WTC11 (cell line): ENCODE results near the gene GZF1. TPM values are rescaled to one million over a fixed set of nuclear protein-coding genes. Genes with fewer than 3 reads are reported as not detected.

ENCODE experiments used
- ATAC-seq: fragments of 200-7000 bp; cut with Tn5 transposase; 2 replicates; pipeline ENCODE4 v1.10.0; 2021; ENCODE audit warnings: mild to moderate bottlenecking, moderate library complexity
- CTCF ChIA-PET: fragments of 300-600 bp; sonication (Branson Sonifier 250); formaldehyde crosslinking; loops from one replicate; lab custom pipeline; 2021; ENCODE audit warnings: antibody characterized with exemption; lab: Charles Lee
- POLR2A ChIA-PET: fragments of 350-600 bp; sonication (Branson Sonifier 250); formaldehyde crosslinking; loops from one replicate; lab custom pipeline; 2021; ENCODE audit warnings: antibody characterized with exemption; lab: Charles Lee
- DNase-seq: peaks from one replicate; pipeline ENCODE4 v3.0.0; 2021; ENCODE audit warnings: low spot score
- H3K27ac Mint-ChIP-seq: 2 replicates; pipeline ENCODE4 v1.8.0; 2021; ENCODE audit warnings: mixed read lengths
- H3K27me3 Mint-ChIP-seq: 2 replicates; pipeline ENCODE4 v1.8.0; 2021; ENCODE audit warnings: low read depth, mild to moderate bottlenecking, moderate library complexity, mixed read lengths
- H3K36me3 Mint-ChIP-seq: 2 replicates; pipeline ENCODE4 v1.8.0; 2021; ENCODE audit warnings: mixed read lengths
- H3K4me1 Mint-ChIP-seq: 2 replicates; pipeline ENCODE4 v1.8.0; 2022; ENCODE audit warnings: mixed read lengths
- H3K4me3 Mint-ChIP-seq: 2 replicates; pipeline ENCODE4 v1.8.0; 2021; ENCODE audit warnings: mild to moderate bottlenecking, moderate library complexity, mixed read lengths
- H3K9me3 Mint-ChIP-seq: 2 replicates; pipeline ENCODE4 v1.8.0; 2021; ENCODE audit warnings: mixed read lengths
- E2F1 ChIP-seq: sonication (generic); formaldehyde crosslinking; IDR thresholded peaks from 2 replicates; pipeline ENCODE4 v1.8.0; 2022; ENCODE audit warnings: mild to moderate bottlenecking, missing genetic modification reagents
- ETV6 ChIP-seq: sonication (generic); formaldehyde crosslinking; IDR thresholded peaks from 2 replicates; pipeline ENCODE4 v1.8.1; 2022; ENCODE audit warnings: mild to moderate bottlenecking, missing genetic modification reagents
- FOXP1 ChIP-seq: sonication (generic); formaldehyde crosslinking; IDR thresholded peaks from 2 replicates; pipeline ENCODE4 v1.8.0; 2022; ENCODE audit warnings: missing genetic modification reagents, mild to moderate bottlenecking, moderate library complexity, borderline replicate concordance
- GABPB1 ChIP-seq: sonication (generic); formaldehyde crosslinking; IDR thresholded peaks from 2 replicates; pipeline ENCODE4 v1.8.1; 2023; ENCODE audit warnings: mild to moderate bottlenecking, missing genetic modification reagents
- IRF2 ChIP-seq: sonication (generic); formaldehyde crosslinking; IDR thresholded peaks from 2 replicates; pipeline ENCODE4 v1.8.0; 2022; ENCODE audit warnings: low read depth, missing genetic modification reagents, borderline replicate concordance
- JUN ChIP-seq: sonication (generic); formaldehyde crosslinking; IDR thresholded peaks from 2 replicates; pipeline ENCODE4 v1.8.0; 2023; ENCODE audit warnings: mild to moderate bottlenecking, missing genetic modification reagents
- KAT7 ChIP-seq: sonication (generic); formaldehyde crosslinking; IDR thresholded peaks from 2 replicates; pipeline ENCODE4 v1.8.1; 2023; ENCODE audit warnings: missing genetic modification reagents, mild to moderate bottlenecking, borderline replicate concordance
- NFE2L1 ChIP-seq: sonication (generic); formaldehyde crosslinking; IDR thresholded peaks from 2 replicates; pipeline ENCODE4 v1.8.1; 2023; ENCODE audit warnings: missing genetic modification reagents
- NFYB ChIP-seq: sonication (generic); formaldehyde crosslinking; conservative IDR thresholded peaks from 2 replicates; pipeline ENCODE4 v1.8.0; 2022; ENCODE audit warnings: low read depth, missing genetic modification reagents
- RELA ChIP-seq: sonication (generic); formaldehyde crosslinking; IDR thresholded peaks from 2 replicates; pipeline ENCODE4 v1.8.1; 2022; ENCODE audit warnings: missing genetic modification reagents, mild to moderate bottlenecking, borderline replicate concordance
- RORB ChIP-seq: fragments of 250-450 bp; sonication (Bioruptor Pico); IDR thresholded peaks from 2 replicates; pipeline ENCODE4 v1.9.0; 2021; ENCODE audit warnings: mild to moderate bottlenecking
- SMAD3 ChIP-seq: sonication (generic); formaldehyde crosslinking; IDR thresholded peaks from 2 replicates; pipeline ENCODE4 v1.8.0; 2022; ENCODE audit warnings: missing genetic modification reagents, mild to moderate bottlenecking, borderline replicate concordance
- TP53 ChIP-seq: sonication (generic); formaldehyde crosslinking; IDR thresholded peaks from 2 replicates; pipeline ENCODE4 v1.8.1; 2023; ENCODE audit warnings: mild to moderate bottlenecking, missing genetic modification reagents
- ZNF263 ChIP-seq: sonication (generic); formaldehyde crosslinking; IDR thresholded peaks from 2 replicates; pipeline ENCODE4 v1.8.1; 2022; ENCODE audit warnings: low read depth, mild to moderate bottlenecking, moderate library complexity, missing genetic modification reagents
- ZNF317 ChIP-seq: sonication (generic); formaldehyde crosslinking; IDR thresholded peaks from 2 replicates; pipeline ENCODE4 v1.8.1; 2023; ENCODE audit warnings: low read depth, mild to moderate bottlenecking, moderate library complexity, missing genetic modification reagents, borderline replicate concordance
- ZNF512 ChIP-seq: sonication (generic); formaldehyde crosslinking; IDR thresholded peaks from 2 replicates; pipeline ENCODE4 v1.8.1; 2022; ENCODE audit warnings: missing genetic modification reagents, borderline replicate concordance
- ZNF671 ChIP-seq: fragments of 250-450 bp; sonication (Bioruptor Pico); IDR thresholded peaks from 2 replicates; pipeline ENCODE4 v1.8.0; 2021; ENCODE audit warnings: mild to moderate bottlenecking
- total RNA-seq: library from RNA; stranded (reverse); gene quantifications from 3 replicates; pipeline ENCODE4 v1.2.3, GENCODE V29; 2021
- TF ChIP-seq, protein P1 (sequence below): fragments of 200-600 bp; IDR thresholded peaks from 2 replicates; pipeline ENCODE4 v1.8.0; 2022; ENCODE audit warnings: antibody characterized with exemption
- TF ChIP-seq, protein P2 (sequence below): sonication (generic); formaldehyde crosslinking; IDR thresholded peaks from 2 replicates; pipeline ENCODE4 v1.8.0; 2022; ENCODE audit warnings: mild to moderate bottlenecking, missing genetic modification reagents
- TF ChIP-seq, protein P3 (sequence below): sonication (generic); formaldehyde crosslinking; IDR thresholded peaks from 2 replicates; pipeline ENCODE4 v1.8.1; 2023; ENCODE audit warnings: mild to moderate bottlenecking, missing genetic modification reagents, moderate library complexity
- TF ChIP-seq, protein P4 (sequence below): sonication (generic); formaldehyde crosslinking; IDR thresholded peaks from 2 replicates; pipeline ENCODE4 v1.8.1; 2022; ENCODE audit warnings: low read depth, mild to moderate bottlenecking, moderate library complexity, missing genetic modification reagents, borderline replicate concordance
- TF ChIP-seq, protein P5 (sequence below): sonication (generic); formaldehyde crosslinking; IDR thresholded peaks from 2 replicates; pipeline ENCODE4 v1.8.1; 2023; ENCODE audit warnings: mild to moderate bottlenecking, missing genetic modification reagents, moderate library complexity
- TF ChIP-seq, protein P6 (sequence below): sonication (generic); formaldehyde crosslinking; IDR thresholded peaks from 2 replicates; pipeline ENCODE4 v1.8.0; 2023; ENCODE audit warnings: missing genetic modification reagents, mild to moderate bottlenecking, borderline replicate concordance

GZF1 gene
- total RNA-seq, 1 experiment from 2014 or later = 9.5 TPM

DNA sequence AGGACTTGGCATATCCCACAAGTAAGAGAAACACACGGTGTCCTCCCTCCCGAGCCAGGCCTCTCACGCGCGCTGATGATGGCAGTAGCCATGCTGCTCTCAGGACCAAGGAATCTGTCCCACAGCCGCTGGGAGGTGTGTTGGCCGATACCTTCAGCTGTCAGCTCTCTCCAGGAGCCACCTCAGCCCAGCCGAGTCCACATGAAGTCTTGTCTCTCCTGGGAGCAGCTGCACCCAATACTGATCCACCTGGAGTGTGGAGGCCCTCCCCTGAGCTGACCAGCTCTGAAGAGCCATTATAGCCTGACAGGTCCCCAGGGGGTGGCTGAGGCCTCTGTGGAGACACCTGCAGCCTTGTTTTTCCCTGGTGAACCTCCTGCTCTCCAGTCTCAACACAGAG, 35.2 kb upstream of the GZF1 start (continued):
- no peak for TF ChIP-seq SMAD3 (CRISPR knock-in tag)
- TF ChIP-seq ZNF263 (CRISPR knock-in tag) = no peak
- TF ChIP-seq, protein P1, sequence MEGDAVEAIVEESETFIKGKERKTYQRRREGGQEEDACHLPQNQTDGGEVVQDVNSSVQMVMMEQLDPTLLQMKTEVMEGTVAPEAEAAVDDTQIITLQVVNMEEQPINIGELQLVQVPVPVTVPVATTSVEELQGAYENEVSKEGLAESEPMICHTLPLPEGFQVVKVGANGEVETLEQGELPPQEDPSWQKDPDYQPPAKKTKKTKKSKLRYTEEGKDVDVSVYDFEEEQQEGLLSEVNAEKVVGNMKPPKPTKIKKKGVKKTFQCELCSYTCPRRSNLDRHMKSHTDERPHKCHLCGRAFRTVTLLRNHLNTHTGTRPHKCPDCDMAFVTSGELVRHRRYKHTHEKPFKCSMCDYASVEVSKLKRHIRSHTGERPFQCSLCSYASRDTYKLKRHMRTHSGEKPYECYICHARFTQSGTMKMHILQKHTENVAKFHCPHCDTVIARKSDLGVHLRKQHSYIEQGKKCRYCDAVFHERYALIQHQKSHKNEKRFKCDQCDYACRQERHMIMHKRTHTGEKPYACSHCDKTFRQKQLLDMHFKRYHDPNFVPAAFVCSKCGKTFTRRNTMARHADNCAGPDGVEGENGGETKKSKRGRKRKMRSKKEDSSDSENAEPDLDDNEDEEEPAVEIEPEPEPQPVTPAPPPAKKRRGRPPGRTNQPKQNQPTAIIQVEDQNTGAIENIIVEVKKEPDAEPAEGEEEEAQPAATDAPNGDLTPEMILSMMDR = no peak
- TF ChIP-seq ZNF317 = no peak
- no peak for TF ChIP-seq IRF2 (CRISPR knock-in tag)
- no peak for TF ChIP-seq JUN (CRISPR knock-in tag)
- no peak for TF ChIP-seq RELA (CRISPR knock-in tag)
- no peak for TF ChIP-seq NFE2L1 (CRISPR knock-in tag)

DNA sequence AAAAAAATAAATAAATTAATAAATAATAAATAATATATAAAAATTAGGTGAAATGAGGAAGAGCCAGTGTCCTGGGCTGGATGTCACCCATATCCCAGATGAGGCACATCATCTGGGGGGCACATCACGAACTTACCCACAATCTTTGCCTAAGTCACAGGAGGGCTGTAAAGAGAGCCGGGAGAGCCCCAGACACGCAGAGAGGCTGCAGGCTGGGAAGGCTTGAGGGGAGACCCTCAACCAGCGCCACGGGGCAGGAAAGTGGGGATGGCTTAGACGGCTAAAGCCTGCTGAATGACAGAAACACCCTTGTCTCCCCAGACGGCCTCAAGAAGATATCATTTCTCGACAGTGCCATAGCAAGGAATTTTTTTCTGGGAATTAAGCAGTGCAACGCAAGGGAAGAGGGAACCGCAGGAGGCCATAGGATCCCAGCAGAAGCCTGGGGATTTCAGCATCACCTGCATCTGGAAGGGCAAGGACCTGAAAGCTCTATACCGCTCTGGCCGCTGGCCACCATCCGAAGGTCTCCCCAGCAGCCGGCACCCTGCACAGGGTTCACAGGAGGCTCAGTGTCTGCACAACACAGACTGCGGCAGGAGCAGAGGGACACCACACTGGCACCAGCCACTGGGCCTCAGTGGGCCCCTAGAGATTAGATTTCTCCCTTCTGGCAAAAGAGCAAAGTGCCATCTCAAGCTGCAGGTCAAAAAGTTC, 34.2 kb upstream of the GZF1 start:
- Mint-ChIP-seq H3K36me3 (no peaks in the 10 kb centered on the region), H3K9me3 (peaks cover 15% of the 10 kb centered on the region), H3K27ac (no peak overlapping the region), H3K4me3 (no peak overlapping the region), H3K4me1 (peaks cover 8% of the 10 kb centered on the region), H3K27me3 (0 out of 2 replicates have a peak, but pooled peaks cover 2% of the 10 kb centered on the region)
- CTCF ChIA-PET = interaction anchor here (1.2 kb wide), 1 partner anchor 93 kb away, joined by 3 read pairs; no protein-coding TSS in a partner anchor
- DNase-seq = no peak
- no peak for ATAC-seq
- POLR2A ChIA-PET = no interaction called here
- no peak for TF ChIP-seq FOXP1
- no peak for TF ChIP-seq RORB (CRISPR knock-in tag)
- TF ChIP-seq, protein P2, sequence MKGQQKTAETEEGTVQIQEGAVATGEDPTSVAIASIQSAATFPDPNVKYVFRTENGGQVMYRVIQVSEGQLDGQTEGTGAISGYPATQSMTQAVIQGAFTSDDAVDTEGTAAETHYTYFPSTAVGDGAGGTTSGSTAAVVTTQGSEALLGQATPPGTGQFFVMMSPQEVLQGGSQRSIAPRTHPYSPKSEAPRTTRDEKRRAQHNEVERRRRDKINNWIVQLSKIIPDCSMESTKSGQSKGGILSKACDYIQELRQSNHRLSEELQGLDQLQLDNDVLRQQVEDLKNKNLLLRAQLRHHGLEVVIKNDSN (CRISPR knock-in tag) = no peak
- no peak for TF ChIP-seq ZNF512 (CRISPR knock-in tag)
- TF ChIP-seq ETV6 (CRISPR knock-in tag) = no peak
- TF ChIP-seq, protein P3, sequence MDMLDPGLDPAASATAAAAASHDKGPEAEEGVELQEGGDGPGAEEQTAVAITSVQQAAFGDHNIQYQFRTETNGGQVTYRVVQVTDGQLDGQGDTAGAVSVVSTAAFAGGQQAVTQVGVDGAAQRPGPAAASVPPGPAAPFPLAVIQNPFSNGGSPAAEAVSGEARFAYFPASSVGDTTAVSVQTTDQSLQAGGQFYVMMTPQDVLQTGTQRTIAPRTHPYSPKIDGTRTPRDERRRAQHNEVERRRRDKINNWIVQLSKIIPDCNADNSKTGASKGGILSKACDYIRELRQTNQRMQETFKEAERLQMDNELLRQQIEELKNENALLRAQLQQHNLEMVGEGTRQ (CRISPR knock-in tag) = no peak
- TF ChIP-seq, protein P4, sequence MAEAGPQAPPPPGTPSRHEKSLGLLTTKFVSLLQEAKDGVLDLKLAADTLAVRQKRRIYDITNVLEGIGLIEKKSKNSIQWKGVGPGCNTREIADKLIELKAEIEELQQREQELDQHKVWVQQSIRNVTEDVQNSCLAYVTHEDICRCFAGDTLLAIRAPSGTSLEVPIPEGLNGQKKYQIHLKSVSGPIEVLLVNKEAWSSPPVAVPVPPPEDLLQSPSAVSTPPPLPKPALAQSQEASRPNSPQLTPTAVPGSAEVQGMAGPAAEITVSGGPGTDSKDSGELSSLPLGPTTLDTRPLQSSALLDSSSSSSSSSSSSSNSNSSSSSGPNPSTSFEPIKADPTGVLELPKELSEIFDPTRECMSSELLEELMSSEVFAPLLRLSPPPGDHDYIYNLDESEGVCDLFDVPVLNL (CRISPR knock-in tag) = no peak
- TF ChIP-seq, protein P5, sequence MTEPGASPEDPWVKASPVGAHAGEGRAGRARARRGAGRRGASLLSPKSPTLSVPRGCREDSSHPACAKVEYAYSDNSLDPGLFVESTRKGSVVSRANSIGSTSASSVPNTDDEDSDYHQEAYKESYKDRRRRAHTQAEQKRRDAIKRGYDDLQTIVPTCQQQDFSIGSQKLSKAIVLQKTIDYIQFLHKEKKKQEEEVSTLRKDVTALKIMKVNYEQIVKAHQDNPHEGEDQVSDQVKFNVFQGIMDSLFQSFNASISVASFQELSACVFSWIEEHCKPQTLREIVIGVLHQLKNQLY (CRISPR knock-in tag) = no peak
- TF ChIP-seq NFYB (CRISPR knock-in tag) = no peak
- TF ChIP-seq, protein P6, sequence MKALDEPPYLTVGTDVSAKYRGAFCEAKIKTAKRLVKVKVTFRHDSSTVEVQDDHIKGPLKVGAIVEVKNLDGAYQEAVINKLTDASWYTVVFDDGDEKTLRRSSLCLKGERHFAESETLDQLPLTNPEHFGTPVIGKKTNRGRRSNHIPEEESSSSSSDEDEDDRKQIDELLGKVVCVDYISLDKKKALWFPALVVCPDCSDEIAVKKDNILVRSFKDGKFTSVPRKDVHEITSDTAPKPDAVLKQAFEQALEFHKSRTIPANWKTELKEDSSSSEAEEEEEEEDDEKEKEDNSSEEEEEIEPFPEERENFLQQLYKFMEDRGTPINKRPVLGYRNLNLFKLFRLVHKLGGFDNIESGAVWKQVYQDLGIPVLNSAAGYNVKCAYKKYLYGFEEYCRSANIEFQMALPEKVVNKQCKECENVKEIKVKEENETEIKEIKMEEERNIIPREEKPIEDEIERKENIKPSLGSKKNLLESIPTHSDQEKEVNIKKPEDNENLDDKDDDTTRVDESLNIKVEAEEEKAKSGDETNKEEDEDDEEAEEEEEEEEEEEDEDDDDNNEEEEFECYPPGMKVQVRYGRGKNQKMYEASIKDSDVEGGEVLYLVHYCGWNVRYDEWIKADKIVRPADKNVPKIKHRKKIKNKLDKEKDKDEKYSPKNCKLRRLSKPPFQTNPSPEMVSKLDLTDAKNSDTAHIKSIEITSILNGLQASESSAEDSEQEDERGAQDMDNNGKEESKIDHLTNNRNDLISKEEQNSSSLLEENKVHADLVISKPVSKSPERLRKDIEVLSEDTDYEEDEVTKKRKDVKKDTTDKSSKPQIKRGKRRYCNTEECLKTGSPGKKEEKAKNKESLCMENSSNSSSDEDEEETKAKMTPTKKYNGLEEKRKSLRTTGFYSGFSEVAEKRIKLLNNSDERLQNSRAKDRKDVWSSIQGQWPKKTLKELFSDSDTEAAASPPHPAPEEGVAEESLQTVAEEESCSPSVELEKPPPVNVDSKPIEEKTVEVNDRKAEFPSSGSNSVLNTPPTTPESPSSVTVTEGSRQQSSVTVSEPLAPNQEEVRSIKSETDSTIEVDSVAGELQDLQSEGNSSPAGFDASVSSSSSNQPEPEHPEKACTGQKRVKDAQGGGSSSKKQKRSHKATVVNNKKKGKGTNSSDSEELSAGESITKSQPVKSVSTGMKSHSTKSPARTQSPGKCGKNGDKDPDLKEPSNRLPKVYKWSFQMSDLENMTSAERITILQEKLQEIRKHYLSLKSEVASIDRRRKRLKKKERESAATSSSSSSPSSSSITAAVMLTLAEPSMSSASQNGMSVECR (CRISPR knock-in tag) = no peak
- no peak for TF ChIP-seq GABPB1 (CRISPR knock-in tag)
- no peak for TF ChIP-seq E2F1 (CRISPR knock-in tag)
- TF ChIP-seq KAT7 (CRISPR knock-in tag) = no peak
- no peak for TF ChIP-seq TP53
- no peak for TF ChIP-seq ZNF671 (CRISPR knock-in tag)
